GM20000 (cell line): ENCODE results near the gene OR2S2.

ENCODE experiments used
- DNase-seq: peaks from one replicate; pipeline ENCODE4 v3.0.0; 2012; ENCODE audit warnings: low spot score
- CTCF ChIP-seq: IDR thresholded peaks from 2 replicates; pipeline ENCODE4 v1.5.1; 2012; ENCODE audit warnings: mild to moderate bottlenecking, control low read depth; ENCODE audit errors: extremely low read depth, missing control alignments

OR2S2 gene

GRCh38 chr9:35978792-35979191 lies 20.8 kb upstream of the OR2S2 start:
- no peak for TF ChIP-seq CTCF
- no peak for DNase-seq

GRCh38 chr9:35976726-35977125 lies 18.8 kb upstream of the OR2S2 start:
- TF ChIP-seq CTCF = no peak

GRCh38 chr9:35974800-35975199 lies 16.8 kb upstream of the OR2S2 start:
- no peak for TF ChIP-seq CTCF
- no peak for DNase-seq

More at GRCh38 chr9:35976726-35977125, 18.8 kb upstream of the OR2S2 start:
- DNase-seq = peak; percentile 69

GRCh38 chr9:35972093-35972492 lies 14.1 kb upstream of the OR2S2 start:
- DNase-seq = no peak
- no peak for TF ChIP-seq CTCF

GRCh38 chr9:35967042-35967441 lies 9.1 kb upstream of the OR2S2 start:
- no peak for TF ChIP-seq CTCF
- DNase-seq = no peak

- no peak for DNase-seq
- no peak for TF ChIP-seq CTCF
Measured at GRCh38 chr9:35966433-35966832, 8.5 kb upstream of the OR2S2 start.

GRCh38 chr9:35965011-35965410 lies 7.1 kb upstream of the OR2S2 start:
- TF ChIP-seq CTCF = no peak
- no peak for DNase-seq
